H9 (cell line): ENCODE measurements around the gene TMEM14C. TPM values are rescaled to one million over a fixed set of nuclear protein-coding genes. Genes with fewer than 3 reads are reported as not detected.

Experiments used
- DNase-seq: peaks from one replicate; pipeline ENCODE4 v3.0.0-alpha.2; 2017
- H2AFZ ChIP-seq: one replicate; pipeline ENCODE4 v1.6.1; 2013; ENCODE audit warnings: mild to moderate bottlenecking, low read length, control low read depth, moderate library complexity
- H2AK5ac ChIP-seq: 2 replicates; pipeline ENCODE4 v1.6.1; 2013; ENCODE audit warnings: low read length, control low read depth, mixed read lengths; ENCODE audit not compliant: insufficient read length
- H2BK120ac ChIP-seq: one replicate; pipeline ENCODE4 v1.6.1; 2013; ENCODE audit warnings: low read depth, mild to moderate bottlenecking, low read length, control low read depth, inconsistent platforms; ENCODE audit not compliant: poor library complexity, severe bottlenecking
- H2BK12ac ChIP-seq: 2 replicates; pipeline ENCODE4 v1.6.1; 2013; ENCODE audit warnings: low read length, control low read depth, mixed read lengths, low read depth; ENCODE audit not compliant: insufficient read length
- H2BK15ac ChIP-seq: 2 replicates; pipeline ENCODE4 v1.6.1; 2013; ENCODE audit warnings: low read depth, low read length, control low read depth
- H2BK20ac ChIP-seq: one replicate; pipeline ENCODE4 v1.6.1; 2013; ENCODE audit warnings: low read depth, mild to moderate bottlenecking, low read length, control low read depth, inconsistent platforms; ENCODE audit not compliant: poor library complexity, severe bottlenecking
- H2BK5ac ChIP-seq: 2 replicates; pipeline ENCODE4 v1.6.1; 2013; ENCODE audit warnings: low read length, control low read depth, mixed read lengths; ENCODE audit not compliant: insufficient read length
- H3K14ac ChIP-seq: 2 replicates; pipeline ENCODE4 v1.6.1; 2013; ENCODE audit warnings: low read length, control low read depth; ENCODE audit not compliant: insufficient read depth
- H3K18ac ChIP-seq: 2 replicates; pipeline ENCODE4 v1.6.1; 2013; ENCODE audit warnings: low read depth, mild to moderate bottlenecking, mixed read lengths, low read length, control low read depth; ENCODE audit not compliant: insufficient read length
- H3K23ac ChIP-seq: 2 replicates; pipeline ENCODE4 v1.6.1; 2013; ENCODE audit warnings: low read length, control low read depth, mixed read lengths, low read depth; ENCODE audit not compliant: insufficient read length
- H3K23me2 ChIP-seq: 2 replicates; pipeline ENCODE4 v1.6.1; 2013; ENCODE audit warnings: low read depth, mild to moderate bottlenecking, mixed read lengths, low read length, control low read depth; ENCODE audit not compliant: insufficient read length, poor library complexity, severe bottlenecking
- H3K27ac ChIP-seq: 2 replicates; pipeline ENCODE4 v1.5.1; 2013; ENCODE audit warnings: low read length, control low read depth, mixed read lengths, low read depth; ENCODE audit not compliant: insufficient read length
- H3K27me3 ChIP-seq: 2 replicates; pipeline ENCODE4 v1.6.1; 2013; ENCODE audit warnings: low read length, control low read depth, inconsistent platforms; ENCODE audit not compliant: insufficient read depth
- H3K4ac ChIP-seq: 2 replicates; pipeline ENCODE4 v1.6.1; 2013; ENCODE audit warnings: low read depth, mild to moderate bottlenecking, control low read depth, inconsistent platforms, low read length, moderate library complexity
- H3K4me1 ChIP-seq: 2 replicates; pipeline ENCODE4 v1.6.1; 2013; ENCODE audit warnings: low read length, control low read depth, inconsistent platforms; ENCODE audit not compliant: insufficient read depth
- H3K4me2 ChIP-seq: 2 replicates; pipeline ENCODE4 v1.6.1; 2013; ENCODE audit warnings: low read length, control low read depth, mixed read lengths; ENCODE audit not compliant: insufficient read length, insufficient read depth
- H3K56ac ChIP-seq: 2 replicates; pipeline ENCODE4 v1.6.1; 2013; ENCODE audit warnings: low read depth, mild to moderate bottlenecking, mixed read lengths, low read length, control low read depth; ENCODE audit not compliant: insufficient read length
- H3K79me1 ChIP-seq: 2 replicates; pipeline ENCODE4 v1.6.1; 2013; ENCODE audit warnings: low read depth, mild to moderate bottlenecking, moderate library complexity, low read length, control low read depth, inconsistent platforms; ENCODE audit not compliant: insufficient read depth, poor library complexity, severe bottlenecking
- H3K79me2 ChIP-seq: 2 replicates; pipeline ENCODE4 v1.6.1; 2013; ENCODE audit warnings: low read length, control low read depth, inconsistent platforms; ENCODE audit not compliant: insufficient read depth
- H3K9ac ChIP-seq: 2 replicates; pipeline ENCODE4 v1.6.1; 2013; ENCODE audit warnings: low read length, control low read depth, mixed read lengths; ENCODE audit not compliant: insufficient read length; ENCODE audit errors: extremely low read depth
- H3K9me3 ChIP-seq: one replicate; pipeline ENCODE4 v1.6.1; 2013; ENCODE audit warnings: low read depth, low read length, inconsistent platforms; ENCODE audit not compliant: control insufficient read depth
- H3T11ph ChIP-seq: one replicate; pipeline ENCODE4 v1.6.1; 2013; ENCODE audit warnings: mild to moderate bottlenecking, low read length, control low read depth, inconsistent platforms
- H4K20me1 ChIP-seq: one replicate; pipeline ENCODE4 v1.6.1; 2013; ENCODE audit not compliant: control insufficient read depth, insufficient read length, insufficient read depth
- H4K5ac ChIP-seq: 2 replicates; pipeline ENCODE4 v1.6.1; 2013; ENCODE audit warnings: low read depth, mild to moderate bottlenecking, mixed read lengths, low read length, control low read depth; ENCODE audit not compliant: insufficient read length
- H4K8ac ChIP-seq: replicated peaks from 2 replicates; pipeline ENCODE4 v1.6.1; 2013; ENCODE audit warnings: low read length, control low read depth, mixed read lengths, low read depth; ENCODE audit not compliant: insufficient read length
- H4K91ac ChIP-seq: 2 replicates; pipeline ENCODE4 v1.6.1; 2013; ENCODE audit warnings: low read depth, mild to moderate bottlenecking, moderate library complexity, mixed read lengths, low read length, control low read depth; ENCODE audit not compliant: insufficient read length
- H3K27ac Mint-ChIP-seq, 3 experiments: 2 replicates in 2 of 3; 3 replicates in 1 of 3; pipeline ENCODE4 v1.8.0; 2020 to 2021; ENCODE audit warnings: mixed read lengths in 3 of 3, mild to moderate bottlenecking in 1 of 3, moderate library complexity in 1 of 3
- H3K27me3 Mint-ChIP-seq: 2 replicates; pipeline ENCODE4 v1.8.0; 2021; ENCODE audit warnings: low read depth, mild to moderate bottlenecking, moderate library complexity, mixed read lengths
- H3K36me3 Mint-ChIP-seq, 3 experiments: 2 replicates in 2 of 3; 3 replicates in 1 of 3; pipeline ENCODE4 v1.8.0; 2020 to 2021; ENCODE audit warnings: low read depth in 3 of 3, mixed read lengths in 3 of 3; ENCODE audit not compliant: insufficient read depth in 1 of 3
- H3K4me1 Mint-ChIP-seq, 2 experiments: 2 replicates each; pipeline ENCODE4 v1.8.0; 2020; ENCODE audit warnings: mixed read lengths in 2 of 2
- H3K4me3 Mint-ChIP-seq, 2 experiments: 2 replicates in 1 of 2; 3 replicates in 1 of 2; pipeline ENCODE4 v1.8.0; 2020 to 2021; ENCODE audit warnings: mild to moderate bottlenecking in 2 of 2, mixed read lengths in 2 of 2, moderate library complexity in 1 of 2
- H3K9me3 Mint-ChIP-seq, 2 experiments: 2 replicates in 1 of 2; 3 replicates in 1 of 2; pipeline ENCODE4 v1.8.0; 2020; ENCODE audit warnings: mild to moderate bottlenecking in 2 of 2, mixed read lengths in 2 of 2, moderate library complexity in 1 of 2
- WGBS: extraction: QIAGEN DNeasy Blood & Tissue Kit; methylation state at CpG from one replicate; pipeline ENCODE4 v1.1.7; 2013; ENCODE audit warnings: missing lambda C conversion rate, low lambda C conversion rate, mixed read lengths; ENCODE audit not compliant: insufficient read length; ENCODE audit errors: extremely low coverage; 5-methylcytosine and 5-hydroxymethylcytosine counted together
- total RNA-seq: library from RNA; stranded (reverse); gene quantifications from 2 replicates; pipeline ENCODE4 v1.2.1, GENCODE V29; 2021
- TF ChIP-seq, protein P1 (sequence below): fragments of 200-600 bp; sonication (generic); conservative IDR thresholded peaks from 3 replicates; pipeline ENCODE4 v1.8.0; 2021; ENCODE audit warnings: antibody characterized with exemption, mild to moderate bottlenecking

The TMEM14C gene
- total RNA-seq, 1 experiment from 2014 or later: 94.4 TPM

DNA sequence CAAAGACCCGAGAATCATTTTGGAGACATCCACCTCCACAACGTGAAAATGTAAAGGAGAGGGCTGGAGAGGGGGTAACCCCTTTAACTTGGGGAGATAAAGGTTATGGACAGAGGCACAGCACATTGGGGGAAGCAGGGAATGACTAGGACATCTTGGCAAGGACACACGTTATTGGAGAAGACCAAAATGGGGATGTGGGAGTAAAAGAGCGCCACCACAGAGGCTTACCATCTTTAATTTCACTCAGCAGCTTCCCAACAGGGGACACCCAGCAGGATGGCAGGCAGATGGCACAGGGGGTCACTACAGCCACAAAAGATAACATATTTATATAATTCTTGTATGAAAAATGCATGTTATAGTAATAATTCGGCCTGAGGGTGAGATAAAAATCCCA is 38.3 kb upstream of the TMEM14C start:
- Histone ChIP-seq H3K18ac (no peak overlapping the region), H2BK20ac (no peak overlapping the region), H3K9me3 (no peaks in the 10 kb centered on the region), H3K4me1 (no peaks in the 10 kb centered on the region), H3K23me2 (no peaks in the 10 kb centered on the region), H3K23ac (no peak overlapping the region), H3T11ph (no peak overlapping the region), H3K27me3 (no peaks in the 10 kb centered on the region), H3K27ac (no peak overlapping the region), H2AK5ac (no peak overlapping the region), H3K56ac (no peak overlapping the region), H4K5ac (no peak overlapping the region), H4K91ac (no peak overlapping the region), H2BK120ac (no peak overlapping the region), H4K20me1 (no peaks in the 10 kb centered on the region), H2BK5ac (no peak overlapping the region), H3K14ac (no peak overlapping the region), H4K8ac (no peak overlapping the region), H2BK12ac (no peak overlapping the region), H3K79me1 (no peaks in the 10 kb centered on the region), H3K79me2 (no peaks in the 10 kb centered on the region), H3K9ac (no peak overlapping the region), H3K4ac (no peak overlapping the region), H2BK15ac (no peak overlapping the region), H2AFZ (no peak overlapping the region), H3K4me2 (no peak overlapping the region)
- WGBS: no CpG with 5 or more reads among the region's 5 CpGs
- Mint-ChIP-seq H3K4me1 (peaks cover 9 to 13% of the 10 kb centered on the region in 2 experiments), H3K36me3 (no peaks in the 10 kb centered on the region), H3K4me3 (no peak overlapping the region), H3K27ac (peak overlapping the region in 1 of 3 experiments; percentile 34; a peak in 1 of 7 replicates), H3K9me3 (no peaks in the 10 kb centered on the region), H3K27me3 (no peaks in the 10 kb centered on the region)
- DNase-seq: no peak
- TF ChIP-seq, protein P1, sequence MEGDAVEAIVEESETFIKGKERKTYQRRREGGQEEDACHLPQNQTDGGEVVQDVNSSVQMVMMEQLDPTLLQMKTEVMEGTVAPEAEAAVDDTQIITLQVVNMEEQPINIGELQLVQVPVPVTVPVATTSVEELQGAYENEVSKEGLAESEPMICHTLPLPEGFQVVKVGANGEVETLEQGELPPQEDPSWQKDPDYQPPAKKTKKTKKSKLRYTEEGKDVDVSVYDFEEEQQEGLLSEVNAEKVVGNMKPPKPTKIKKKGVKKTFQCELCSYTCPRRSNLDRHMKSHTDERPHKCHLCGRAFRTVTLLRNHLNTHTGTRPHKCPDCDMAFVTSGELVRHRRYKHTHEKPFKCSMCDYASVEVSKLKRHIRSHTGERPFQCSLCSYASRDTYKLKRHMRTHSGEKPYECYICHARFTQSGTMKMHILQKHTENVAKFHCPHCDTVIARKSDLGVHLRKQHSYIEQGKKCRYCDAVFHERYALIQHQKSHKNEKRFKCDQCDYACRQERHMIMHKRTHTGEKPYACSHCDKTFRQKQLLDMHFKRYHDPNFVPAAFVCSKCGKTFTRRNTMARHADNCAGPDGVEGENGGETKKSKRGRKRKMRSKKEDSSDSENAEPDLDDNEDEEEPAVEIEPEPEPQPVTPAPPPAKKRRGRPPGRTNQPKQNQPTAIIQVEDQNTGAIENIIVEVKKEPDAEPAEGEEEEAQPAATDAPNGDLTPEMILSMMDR: no peak
